Measurements from ENCODE around the gene EIF5.

Gene EIF5

DNA sequence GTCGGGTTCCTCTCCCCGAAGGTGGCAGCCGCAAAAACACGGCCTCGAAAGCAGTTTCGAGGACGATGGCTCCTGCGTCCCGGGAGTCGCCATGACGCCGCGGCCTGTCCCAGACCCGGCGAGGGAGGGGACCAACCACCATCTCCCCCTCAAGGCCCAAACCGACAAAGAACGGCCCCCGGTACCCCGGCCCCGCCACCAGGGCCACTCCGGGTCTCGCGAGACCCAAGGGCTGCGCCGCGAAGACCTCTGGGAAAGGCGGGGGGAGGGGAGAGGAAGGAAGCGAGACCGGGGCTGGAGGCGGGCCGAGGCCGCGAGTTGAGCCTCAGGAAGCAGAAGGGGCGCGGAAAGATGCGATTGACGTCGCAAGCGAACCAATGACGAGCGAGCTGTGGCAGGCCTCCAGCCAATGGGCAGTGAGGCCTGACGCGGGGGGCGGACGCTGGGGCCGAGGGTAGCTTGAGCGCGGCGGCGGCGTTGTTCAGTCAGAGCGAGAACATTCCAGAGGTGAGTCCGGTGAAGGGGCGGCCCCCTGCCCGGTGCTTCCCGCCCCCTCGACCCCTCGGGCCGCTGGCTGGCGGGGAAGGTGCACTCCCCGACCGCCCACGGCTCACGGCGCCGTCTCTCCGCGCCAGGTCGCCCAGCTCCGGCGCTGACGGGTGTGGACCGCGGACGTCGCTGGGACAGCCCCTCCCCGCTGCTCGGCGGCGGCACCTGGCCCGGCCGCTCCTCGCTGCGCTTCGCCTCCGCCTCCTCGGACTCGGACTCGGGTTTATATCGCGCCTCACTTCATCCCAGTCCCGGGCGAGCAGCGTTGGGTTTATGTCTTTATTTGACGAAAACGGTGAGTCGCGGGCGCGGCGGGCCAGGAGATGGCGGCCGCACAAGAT lies at the start of gene EIF5:
TSS of gene EIF5 (plus strand) at position 484 of the 890 bp plus-strand sequence. CDS start 1,624 bp downstream, outside the sequence.
- Histone ChIP-seq H3K4me1 (ENCODE audit: insufficient read depth, low read length, poor library complexity, severe bottlenecking) (peaks cover 49% of the 10 kb centered on the region), H3K36me3 (ENCODE audit: insufficient read depth, low read length) (peaks cover 38% of the 10 kb centered on the region), H3K9ac (ENCODE audit: low read depth, low read length, poor library complexity, severe bottlenecking) (peak within 1 kb of the TSS; percentile 99), H3K79me2 (ENCODE audit: insufficient read depth, low read length) (peaks cover 73% of the 10 kb centered on the region), H3K4me2 (ENCODE audit: low read depth, low read length, poor library complexity, severe bottlenecking) (peak within 1 kb of the TSS; percentile 99), H3K9me2 (replicated peaks; ENCODE audit: low read depth, low read length) (no peaks in the 10 kb centered on the region), H3K27me3 (ENCODE audit: insufficient read depth, low read length, poor library complexity, severe bottlenecking) (peaks cover 8% of the 10 kb centered on the region), H3F3A (ENCODE audit: low read depth) (no peaks in the 10 kb centered on the region), H4K20me1 (ENCODE audit: insufficient read depth, low read length, poor library complexity, severe bottlenecking) (peaks cover 43% of the 10 kb centered on the region), H3K9me3 (ENCODE audit: insufficient read depth, low read depth, low read length) (no peaks in the 10 kb centered on the region), H3K4me3 (ENCODE audit: low read length, poor library complexity, severe bottlenecking) (peak within 1 kb of the TSS; percentile 97), H2AFZ (ENCODE audit: low read length) (peak within 1 kb of the TSS; percentile 82)
- TF ChIP-seq EZH2phosphoT487 (IDR thresholded peaks at IDR 0.05; ENCODE audit: borderline replicate concordance): no peak
- TF ChIP-seq, protein P1, sequence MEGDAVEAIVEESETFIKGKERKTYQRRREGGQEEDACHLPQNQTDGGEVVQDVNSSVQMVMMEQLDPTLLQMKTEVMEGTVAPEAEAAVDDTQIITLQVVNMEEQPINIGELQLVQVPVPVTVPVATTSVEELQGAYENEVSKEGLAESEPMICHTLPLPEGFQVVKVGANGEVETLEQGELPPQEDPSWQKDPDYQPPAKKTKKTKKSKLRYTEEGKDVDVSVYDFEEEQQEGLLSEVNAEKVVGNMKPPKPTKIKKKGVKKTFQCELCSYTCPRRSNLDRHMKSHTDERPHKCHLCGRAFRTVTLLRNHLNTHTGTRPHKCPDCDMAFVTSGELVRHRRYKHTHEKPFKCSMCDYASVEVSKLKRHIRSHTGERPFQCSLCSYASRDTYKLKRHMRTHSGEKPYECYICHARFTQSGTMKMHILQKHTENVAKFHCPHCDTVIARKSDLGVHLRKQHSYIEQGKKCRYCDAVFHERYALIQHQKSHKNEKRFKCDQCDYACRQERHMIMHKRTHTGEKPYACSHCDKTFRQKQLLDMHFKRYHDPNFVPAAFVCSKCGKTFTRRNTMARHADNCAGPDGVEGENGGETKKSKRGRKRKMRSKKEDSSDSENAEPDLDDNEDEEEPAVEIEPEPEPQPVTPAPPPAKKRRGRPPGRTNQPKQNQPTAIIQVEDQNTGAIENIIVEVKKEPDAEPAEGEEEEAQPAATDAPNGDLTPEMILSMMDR (conservative IDR thresholded peaks at IDR 0.05; ENCODE audit: low read length): no peak

DNA sequence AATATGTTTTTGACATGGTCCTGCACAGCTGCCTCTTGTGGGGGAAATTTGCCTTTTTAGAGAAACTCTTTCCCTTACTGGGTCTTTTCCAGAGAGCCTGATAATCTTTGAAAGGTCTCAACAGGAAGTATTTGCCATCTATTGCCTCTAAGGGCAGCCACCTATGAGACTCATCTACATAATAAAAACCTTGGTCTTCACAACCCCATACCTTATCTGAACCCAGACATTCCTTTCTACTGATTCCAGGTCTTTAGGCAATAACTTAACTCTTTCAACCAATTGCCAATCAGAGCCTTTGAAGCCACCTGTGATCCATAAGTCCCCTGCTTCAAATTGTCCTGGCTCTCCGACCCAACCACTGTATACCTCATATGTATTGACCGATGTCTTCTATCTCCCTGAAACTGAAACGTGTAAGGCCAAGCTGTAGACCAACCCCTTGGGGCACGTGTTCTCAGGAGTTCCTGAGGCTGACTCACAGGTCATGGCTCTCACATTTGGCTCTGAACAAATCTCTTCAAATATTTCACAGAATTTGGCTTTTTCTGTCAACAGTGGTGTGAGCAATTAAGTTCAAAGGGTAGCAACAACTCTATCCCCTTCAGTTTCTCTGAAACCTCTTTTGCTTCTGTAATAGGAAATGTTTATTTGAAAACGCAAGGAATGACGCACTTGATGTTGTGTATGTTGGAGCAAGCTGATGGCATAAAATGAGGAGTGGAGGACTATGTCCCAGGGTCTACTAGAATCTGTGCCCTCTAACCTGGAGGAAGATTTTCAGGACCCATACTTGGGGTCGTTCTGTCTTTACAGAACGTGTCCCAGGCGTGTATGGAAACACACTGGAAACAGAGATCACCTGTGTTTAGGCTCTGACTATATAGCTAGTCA lies 49.2 kb upstream of the EIF5 start:
- no peaks in the 10 kb centered on the region for H3K4me1 ChIP-seq (ENCODE audit: insufficient read depth, low read length, poor library complexity, severe bottlenecking)
- no peak overlapping the region for H3K9ac ChIP-seq (ENCODE audit: low read depth, low read length, poor library complexity, severe bottlenecking)
- no peaks in the 10 kb centered on the region for H3F3A ChIP-seq (ENCODE audit: low read depth)
- H3K9me2 ChIP-seq (replicated peaks; ENCODE audit: low read depth, low read length): no peaks in the 10 kb centered on the region
- H2AFZ ChIP-seq (ENCODE audit: low read length): no peak overlapping the region
- H3K27me3 ChIP-seq (ENCODE audit: insufficient read depth, low read length, poor library complexity, severe bottlenecking): no peaks in the 10 kb centered on the region
- H3K79me2 ChIP-seq (ENCODE audit: insufficient read depth, low read length): no peaks in the 10 kb centered on the region
- H3K36me3 ChIP-seq (ENCODE audit: insufficient read depth, low read length): no peaks in the 10 kb centered on the region
- no peak overlapping the region for H3K4me3 ChIP-seq (ENCODE audit: low read length, poor library complexity, severe bottlenecking)
- no peaks in the 10 kb centered on the region for H3K9me3 ChIP-seq (ENCODE audit: insufficient read depth, low read depth, low read length)
- H4K20me1 ChIP-seq (ENCODE audit: insufficient read depth, low read length, poor library complexity, severe bottlenecking): no peaks in the 10 kb centered on the region
- no peak overlapping the region for H3K4me2 ChIP-seq (ENCODE audit: low read depth, low read length, poor library complexity, severe bottlenecking)
- TF ChIP-seq, protein P1 (conservative IDR thresholded peaks at IDR 0.05; ENCODE audit: low read length): no peak
- TF ChIP-seq EZH2phosphoT487 (IDR thresholded peaks at IDR 0.05; ENCODE audit: borderline replicate concordance): no peak

DNA sequence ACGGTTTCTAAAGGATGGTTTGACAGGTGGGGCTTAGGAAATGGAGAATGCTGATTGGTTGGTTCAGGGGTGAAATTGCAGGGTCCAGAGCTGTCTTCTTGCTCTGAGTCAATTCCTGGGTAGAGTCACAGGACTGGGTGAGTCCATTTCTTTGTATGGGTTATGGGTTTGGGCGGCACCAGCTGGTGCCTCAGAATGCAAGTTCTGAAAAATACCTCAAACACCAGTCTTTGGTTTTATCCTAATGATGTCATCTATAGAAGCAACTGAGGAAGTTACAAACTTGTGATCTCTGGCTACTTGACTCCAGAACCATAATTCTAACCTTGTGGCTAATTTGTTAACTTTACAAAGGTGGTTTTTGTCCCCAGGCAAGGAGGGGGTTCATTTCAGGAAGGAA lies 47.6 kb upstream of the EIF5 start:
- H3K4me1 ChIP-seq (ENCODE audit: insufficient read depth, low read length, poor library complexity, severe bottlenecking): no peaks in the 10 kb centered on the region
- TF ChIP-seq, protein P1 (conservative IDR thresholded peaks at IDR 0.05; ENCODE audit: low read length): no peak
- TF ChIP-seq EZH2phosphoT487 (IDR thresholded peaks at IDR 0.05; ENCODE audit: borderline replicate concordance): no peak
- no peaks in the 10 kb centered on the region for H3K36me3 ChIP-seq (ENCODE audit: insufficient read depth, low read length)
- H3K9me2 ChIP-seq (replicated peaks; ENCODE audit: low read depth, low read length): no peaks in the 10 kb centered on the region
- no peak overlapping the region for H2AFZ ChIP-seq (ENCODE audit: low read length)
- no peaks in the 10 kb centered on the region for H4K20me1 ChIP-seq (ENCODE audit: insufficient read depth, low read length, poor library complexity, severe bottlenecking)
- no peak overlapping the region for H3K4me2 ChIP-seq (ENCODE audit: low read depth, low read length, poor library complexity, severe bottlenecking)
- no peak overlapping the region for H3K4me3 ChIP-seq (ENCODE audit: low read length, poor library complexity, severe bottlenecking)
- H3K9ac ChIP-seq (ENCODE audit: low read depth, low read length, poor library complexity, severe bottlenecking): no peak overlapping the region
- H3K27me3 ChIP-seq (ENCODE audit: insufficient read depth, low read length, poor library complexity, severe bottlenecking): no peaks in the 10 kb centered on the region
- H3F3A ChIP-seq (ENCODE audit: low read depth): no peaks in the 10 kb centered on the region
- no peaks in the 10 kb centered on the region for H3K9me3 ChIP-seq (ENCODE audit: insufficient read depth, low read depth, low read length)
- no peaks in the 10 kb centered on the region for H3K79me2 ChIP-seq (ENCODE audit: insufficient read depth, low read length)
